ENCODE measurements around the gene AGFG2.

GRCh38 chr7:100572949-100573675, 34.1 kb downstream of the AGFG2 start:
- TF ChIP-seq, protein P1, sequence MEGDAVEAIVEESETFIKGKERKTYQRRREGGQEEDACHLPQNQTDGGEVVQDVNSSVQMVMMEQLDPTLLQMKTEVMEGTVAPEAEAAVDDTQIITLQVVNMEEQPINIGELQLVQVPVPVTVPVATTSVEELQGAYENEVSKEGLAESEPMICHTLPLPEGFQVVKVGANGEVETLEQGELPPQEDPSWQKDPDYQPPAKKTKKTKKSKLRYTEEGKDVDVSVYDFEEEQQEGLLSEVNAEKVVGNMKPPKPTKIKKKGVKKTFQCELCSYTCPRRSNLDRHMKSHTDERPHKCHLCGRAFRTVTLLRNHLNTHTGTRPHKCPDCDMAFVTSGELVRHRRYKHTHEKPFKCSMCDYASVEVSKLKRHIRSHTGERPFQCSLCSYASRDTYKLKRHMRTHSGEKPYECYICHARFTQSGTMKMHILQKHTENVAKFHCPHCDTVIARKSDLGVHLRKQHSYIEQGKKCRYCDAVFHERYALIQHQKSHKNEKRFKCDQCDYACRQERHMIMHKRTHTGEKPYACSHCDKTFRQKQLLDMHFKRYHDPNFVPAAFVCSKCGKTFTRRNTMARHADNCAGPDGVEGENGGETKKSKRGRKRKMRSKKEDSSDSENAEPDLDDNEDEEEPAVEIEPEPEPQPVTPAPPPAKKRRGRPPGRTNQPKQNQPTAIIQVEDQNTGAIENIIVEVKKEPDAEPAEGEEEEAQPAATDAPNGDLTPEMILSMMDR (conservative IDR thresholded peaks at IDR 0.05): no peak
- TF ChIP-seq EZH2 (IDR thresholded peaks at IDR 0.05; ENCODE audit: low read depth): no peak
